Measurements from ENCODE around the gene SLC25A45. TPM values are rescaled to one million over a fixed set of nuclear protein-coding genes. Genes with fewer than 3 reads are reported as not detected.

The SLC25A45 gene
- total RNA-seq, 4 donors from 2014 or later, result 0.29 to 5.9 (median 5.3) TPM; not detected in 1

DNA sequence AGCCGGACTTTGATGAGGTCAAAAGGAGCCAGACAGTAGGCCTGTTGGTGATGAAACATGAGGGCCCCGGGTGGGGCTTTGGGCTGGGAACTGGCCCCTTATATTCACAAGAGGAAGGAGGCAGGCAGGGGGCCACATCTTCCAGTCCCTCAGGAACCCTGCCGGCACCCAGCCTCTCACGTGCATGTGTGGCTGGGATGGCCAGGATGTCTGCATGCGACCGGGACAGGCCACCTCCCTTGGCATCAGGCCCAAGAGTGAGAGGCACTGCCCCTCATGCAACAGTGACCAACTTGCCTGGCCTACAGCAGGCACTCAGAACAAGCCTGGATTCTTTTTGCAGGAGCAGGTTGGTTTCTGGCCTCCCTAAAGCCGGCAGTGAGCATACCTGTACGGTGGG lies 5.4 kb downstream of the SLC25A45 start:
- H3K4me3 ChIP-seq, result no peak overlapping the region
- H3K27ac ChIP-seq, result no peak overlapping the region
- intact Hi-C loops (cut with DNase I; ENCODE audit: low total_unique reads), result loop anchor here (10.0 kb wide), 1 partner anchor 228 kb away; no protein-coding TSS in a partner anchor
- no peaks in the 10 kb centered on the region for H3K9me3 ChIP-seq
- peaks cover 3% of the 10 kb centered on the region in 2 donors for H3K4me1 ChIP-seq
- DNase-seq, result no peak
- no peaks in the 10 kb centered on the region for H3K36me3 ChIP-seq
- no peak for TF ChIP-seq POLR2A (IDR thresholded peaks at IDR 0.05)
- TF ChIP-seq, protein P1, sequence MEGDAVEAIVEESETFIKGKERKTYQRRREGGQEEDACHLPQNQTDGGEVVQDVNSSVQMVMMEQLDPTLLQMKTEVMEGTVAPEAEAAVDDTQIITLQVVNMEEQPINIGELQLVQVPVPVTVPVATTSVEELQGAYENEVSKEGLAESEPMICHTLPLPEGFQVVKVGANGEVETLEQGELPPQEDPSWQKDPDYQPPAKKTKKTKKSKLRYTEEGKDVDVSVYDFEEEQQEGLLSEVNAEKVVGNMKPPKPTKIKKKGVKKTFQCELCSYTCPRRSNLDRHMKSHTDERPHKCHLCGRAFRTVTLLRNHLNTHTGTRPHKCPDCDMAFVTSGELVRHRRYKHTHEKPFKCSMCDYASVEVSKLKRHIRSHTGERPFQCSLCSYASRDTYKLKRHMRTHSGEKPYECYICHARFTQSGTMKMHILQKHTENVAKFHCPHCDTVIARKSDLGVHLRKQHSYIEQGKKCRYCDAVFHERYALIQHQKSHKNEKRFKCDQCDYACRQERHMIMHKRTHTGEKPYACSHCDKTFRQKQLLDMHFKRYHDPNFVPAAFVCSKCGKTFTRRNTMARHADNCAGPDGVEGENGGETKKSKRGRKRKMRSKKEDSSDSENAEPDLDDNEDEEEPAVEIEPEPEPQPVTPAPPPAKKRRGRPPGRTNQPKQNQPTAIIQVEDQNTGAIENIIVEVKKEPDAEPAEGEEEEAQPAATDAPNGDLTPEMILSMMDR (IDR thresholded peaks at IDR 0.05), result no peak
- H3K27me3 ChIP-seq, result no peaks in the 10 kb centered on the region

DNA sequence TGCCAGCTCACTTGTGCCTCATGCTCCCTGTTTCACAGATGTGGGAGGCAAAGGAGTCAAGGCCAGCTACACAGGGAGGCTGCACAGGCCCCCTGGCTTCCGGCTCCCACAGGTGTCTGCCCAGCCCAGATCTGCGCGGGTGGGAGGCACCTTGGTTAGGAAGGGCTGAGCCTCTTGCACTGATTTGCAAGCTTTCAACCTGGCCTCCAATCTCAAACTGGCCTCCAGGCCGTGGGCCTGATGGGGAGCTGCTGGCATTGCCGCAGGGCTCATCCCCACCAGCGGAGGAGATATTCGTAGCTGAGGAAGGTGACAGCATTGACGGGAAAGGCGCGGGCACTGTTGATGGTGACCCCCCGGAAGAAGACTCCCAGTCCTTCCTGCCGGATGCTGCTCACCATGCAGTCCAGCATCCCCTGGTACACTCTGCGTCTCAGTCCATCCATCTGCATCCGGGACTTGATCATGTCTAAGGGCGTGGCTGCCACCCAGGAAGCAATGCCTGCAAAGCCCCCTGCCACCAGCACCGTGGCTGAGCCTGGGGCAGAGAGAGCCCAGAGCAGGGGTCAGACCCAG lies 6.2 kb downstream of the SLC25A45 start:
- intact Hi-C loops (cut with DNase I; ENCODE audit: low total_unique reads), result loop anchor here (10.0 kb wide), 1 partner anchor 229 kb away; no protein-coding TSS in a partner anchor
- Histone ChIP-seq H3K27ac (no peak overlapping the region), H3K27me3 (no peaks in the 10 kb centered on the region), H3K4me3 (no peak overlapping the region), H3K36me3 (no peaks in the 10 kb centered on the region), H3K9me3 (no peaks in the 10 kb centered on the region), H3K4me1 (peaks cover 0 to 3% of the 10 kb centered on the region in 2 donors)
- no peak for TF ChIP-seq POLR2A (IDR thresholded peaks at IDR 0.05)
- TF ChIP-seq, protein P1 (IDR thresholded peaks at IDR 0.05), result no peak
- no peak for DNase-seq

DNA sequence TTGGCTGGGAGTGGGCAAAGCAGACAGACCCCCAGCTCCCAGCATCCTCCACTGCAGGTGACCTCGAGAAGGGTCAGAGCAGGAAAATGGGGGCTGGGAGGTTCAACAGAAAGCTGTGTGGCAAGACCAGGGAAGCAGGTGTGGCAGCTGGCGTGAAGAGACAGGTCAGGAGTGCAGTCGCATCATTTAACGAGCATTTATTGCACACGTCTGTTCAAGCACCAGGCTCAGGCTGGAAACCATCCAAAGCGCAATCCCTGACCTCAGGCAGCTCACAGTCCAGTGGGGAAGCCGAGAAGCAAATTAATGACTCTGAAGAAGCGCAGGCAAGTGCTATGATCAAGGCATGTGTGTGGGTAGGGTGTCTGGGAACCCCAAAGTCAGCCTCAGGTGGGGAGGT lies 7.4 kb downstream of the SLC25A45 start:
- H3K36me3 ChIP-seq, result no peaks in the 10 kb centered on the region
- no peak for DNase-seq
- TF ChIP-seq POLR2A (IDR thresholded peaks at IDR 0.05), result no peak
- TF ChIP-seq, protein P1 (IDR thresholded peaks at IDR 0.05), result no peak
- no peaks in the 10 kb centered on the region for H3K27me3 ChIP-seq
- intact Hi-C loops (cut with DNase I; ENCODE audit: low total_unique reads), result loop anchor here (10.0 kb wide), 1 partner anchor 230 kb away; no protein-coding TSS in a partner anchor
- H3K4me1 ChIP-seq, result no peaks in the 10 kb centered on the region
- no peak overlapping the region for H3K27ac ChIP-seq
- H3K9me3 ChIP-seq, result no peaks in the 10 kb centered on the region
- no peak overlapping the region for H3K4me3 ChIP-seq

DNA sequence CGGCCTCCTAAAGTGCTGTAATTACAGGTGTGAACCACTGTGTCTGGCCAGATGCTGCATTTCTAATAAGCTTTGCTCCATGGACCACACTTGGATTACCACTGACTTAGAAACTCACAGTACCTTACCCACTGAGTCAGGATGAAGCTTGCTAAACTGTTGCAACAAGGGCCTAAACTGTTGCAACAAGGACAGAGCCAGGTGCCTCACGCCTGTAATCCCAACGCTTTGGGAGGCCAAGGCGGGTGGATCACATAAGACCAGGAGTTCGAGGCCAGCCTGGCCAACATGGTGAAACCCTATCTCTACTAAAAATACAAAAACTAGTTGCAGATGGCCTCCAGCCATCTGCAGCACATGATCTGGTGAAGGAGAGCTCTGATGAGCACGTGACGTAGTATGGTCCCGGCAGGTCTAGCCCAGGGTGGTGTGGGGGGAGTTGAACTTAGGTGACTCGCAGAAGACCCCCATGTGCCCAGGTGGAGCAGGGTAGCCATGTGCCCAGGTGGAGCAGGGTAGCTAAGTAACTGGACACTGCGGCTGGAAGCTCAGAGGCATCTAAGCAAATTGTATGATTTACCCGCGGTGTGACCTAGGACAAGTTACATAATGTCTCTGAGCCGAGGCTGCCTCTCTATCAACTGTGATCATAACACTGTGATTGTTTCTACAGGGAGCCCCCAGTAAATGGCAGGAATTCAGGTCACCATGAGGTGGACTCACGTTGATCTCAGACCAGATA lies 8.4 kb downstream of the SLC25A45 start:
- TF ChIP-seq, protein P1 (IDR thresholded peaks at IDR 0.05), result no peak
- no peak for TF ChIP-seq POLR2A (IDR thresholded peaks at IDR 0.05)
- Histone ChIP-seq H3K27ac (no peak overlapping the region), H3K9me3 (no peaks in the 10 kb centered on the region), H3K27me3 (no peaks in the 10 kb centered on the region), H3K36me3 (no peaks in the 10 kb centered on the region), H3K4me3 (no peak overlapping the region), H3K4me1 (no peaks in the 10 kb centered on the region)
- intact Hi-C loops (cut with DNase I; ENCODE audit: low total_unique reads), result loop anchor here (5.0 to 10.0 kb wide), 2 partner anchors 143 to 231 kb away; no protein-coding TSS in a partner anchor
- no peak for DNase-seq

DNA sequence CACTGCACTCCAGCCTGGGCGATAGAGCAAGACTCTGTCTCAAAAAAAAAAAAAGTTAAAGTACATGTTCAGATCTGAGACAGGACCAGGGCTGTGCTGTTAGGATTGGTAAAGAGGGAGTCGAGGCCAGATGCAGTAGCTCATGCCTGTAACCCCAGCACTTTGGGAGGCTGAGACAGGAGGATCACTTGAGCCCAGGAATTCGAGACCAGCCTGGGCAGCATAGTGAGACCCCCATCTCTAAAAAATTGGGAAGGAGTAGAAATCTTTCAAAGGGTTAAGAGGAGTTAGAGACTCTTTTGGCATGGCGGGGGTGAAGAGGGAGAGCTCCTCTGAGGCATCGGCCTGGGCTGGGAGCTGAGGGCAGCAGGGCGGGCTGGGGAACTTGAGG lies 11.8 kb downstream of the SLC25A45 start:
- Histone ChIP-seq H3K27me3 (no peaks in the 10 kb centered on the region), H3K27ac (no peak overlapping the region), H3K4me3 (no peak overlapping the region), H3K4me1 (no peaks in the 10 kb centered on the region), H3K9me3 (no peaks in the 10 kb centered on the region), H3K36me3 (no peaks in the 10 kb centered on the region)
- intact Hi-C loops (cut with DNase I; ENCODE audit: low total_unique reads), result loop anchor here (5.0 to 10.0 kb wide), 2 partner anchors 147 to 234 kb away; no protein-coding TSS in a partner anchor
- DNase-seq, result no peak
- TF ChIP-seq, protein P1 (IDR thresholded peaks at IDR 0.05), result no peak
- TF ChIP-seq POLR2A (IDR thresholded peaks at IDR 0.05), result no peak

Measured in uterus (tissue), 4 donors.